Kidney (tissue), 14 donors: ENCODE data around the gene MMD2. TPM values are rescaled to one million over a fixed set of nuclear protein-coding genes. Genes with fewer than 3 reads are reported as not detected.

Experiments
- DNase-seq, 5 donors: peaks; one replicate each; pipeline ENCODE4 v3.0.0-alpha.2; 2013 to 2020
- FAIRE-seq: peaks from 2 replicates; lab custom pipeline; 2012; peaks lifted over from hg19 to GRCh38; lab: Jason Lieb, UNC
- H3K27ac ChIP-seq, 2 donors: one replicate each; pipeline ENCODE4 v1.7.0; 2013; ENCODE audit warnings: low read depth in 2 of 2, low read length in 2 of 2, inconsistent platforms in 1 of 2
- H3K27me3 ChIP-seq: one replicate; pipeline ENCODE4 v1.7.1; 2013; ENCODE audit warnings: low read length, inconsistent platforms; ENCODE audit not compliant: control insufficient read depth, insufficient read depth
- H3K36me3 ChIP-seq, 3 donors: one replicate each; pipeline versions ENCODE4 v1.7.0 to v1.7.1; 2013; ENCODE audit warnings: low read length in 3 of 3, control low read depth in 1 of 3, inconsistent platforms in 1 of 3; ENCODE audit not compliant: insufficient read depth in 3 of 3, control insufficient read depth in 2 of 3
- H3K4me1 ChIP-seq, 3 donors: one replicate each; pipeline versions ENCODE4 v1.7.0 to v1.7.1; 2013; ENCODE audit warnings: low read length in 3 of 3, inconsistent platforms in 1 of 3, low read depth in 1 of 3; ENCODE audit not compliant: control insufficient read depth in 2 of 3, insufficient read depth in 2 of 3
- H3K4me3 ChIP-seq, 3 donors: one replicate each; pipeline versions ENCODE4 v1.7.0 to v1.8.1; 2013; ENCODE audit warnings: low read length in 3 of 3, control low read depth in 1 of 3, inconsistent platforms in 1 of 3
- H3K9ac ChIP-seq, 3 donors: one replicate each; pipeline versions ENCODE4 v1.7.0 to v1.7.1; 2013; ENCODE audit warnings: low read length in 3 of 3, control low read depth in 1 of 3, inconsistent platforms in 1 of 3
- H3K9me3 ChIP-seq, 3 donors: one replicate each; pipeline versions ENCODE4 v1.7.0 to v1.7.1; 2013; ENCODE audit warnings: low read length in 3 of 3, control low read depth in 1 of 3, inconsistent platforms in 1 of 3; ENCODE audit not compliant: control insufficient read depth in 2 of 3, insufficient read depth in 1 of 3
- CTCF ChIP-seq: IDR thresholded peaks from 3 replicates; pipeline ENCODE4 v1.5.1; 2012; ENCODE audit warnings: mild to moderate bottlenecking, moderate library complexity, borderline replicate concordance; ENCODE audit not compliant: insufficient read depth; ENCODE audit errors: extremely low read depth
- intact Hi-C: fragments of 100-400 bp; cut with DNase I; formaldehyde crosslinking; loops from one replicate; pipeline ENCODE4 v1.11.1; 2022
- polyA plus RNA-seq: library from polyadenylated mRNA; stranded (reverse); fragments of 350-450 nt; fragmentation: Illumina TruSeq; extraction: RNeasy Lipid Tissue Mini Kit (QIAGEN cat#74804); gene quantifications from one replicate; pipeline ENCODE4 v1.2.3, GENCODE V29; 2014; ENCODE audit warnings: low read depth, low replicate concordance; ENCODE audit not compliant: insufficient read depth
- total RNA-seq: library from RNA; stranded (reverse); fragmentation: NEBNext Ultra II Directional; extraction: Animal tissue kit (Norgen Biotek cat#: 25700); gene quantifications from one replicate; pipeline ENCODE4 v1.2.1, GENCODE V29; 2021
- donor health status: control.
- donor health status: control.
- donor health status: control.
- donor health status: control.
- donor health status: control.
- donor health status: DM: yes; HTN: yes; CAD: no.
- donor health status: Normal renal cell carcinoma (clear cell type).

Gene MMD2
- total and polyA plus RNA-seq, 2 donors from 2014 or later, result not detected

- FAIRE-seq, result no peak
- no peak for TF ChIP-seq CTCF
These were observed 42.0 kb upstream of the MMD2 start for GRCh38 chr7:5001003-5001402.

GRCh38 chr7:4999369-4999950 is 40.5 kb upstream of the MMD2 start:
- H3K36me3 ChIP-seq, result peaks cover 0 to 9% (median 8%) of the 10 kb centered on the region in 3 donors
- no peaks in the 10 kb centered on the region for H3K27me3 ChIP-seq
- H3K4me3 ChIP-seq, result no peak overlapping the region
- intact Hi-C loops, result no loop called here
- DNase-seq (no peak), FAIRE-seq (no peak)
- H3K27ac ChIP-seq, result no peak overlapping the region
- no peak overlapping the region for H3K9ac ChIP-seq
- TF ChIP-seq CTCF, result no peak
- no peaks in the 10 kb centered on the region for H3K9me3 ChIP-seq
- no peaks in the 10 kb centered on the region for H3K4me1 ChIP-seq

More at GRCh38 chr7:5001003-5001402, 42.0 kb upstream of the MMD2 start:
- no peaks in the 10 kb centered on the region for H3K4me1 ChIP-seq
- no peak overlapping the region for H3K27ac ChIP-seq
- no peak overlapping the region for H3K4me3 ChIP-seq
- no peaks in the 10 kb centered on the region for H3K9me3 ChIP-seq
- H3K27me3 ChIP-seq, result no peaks in the 10 kb centered on the region
- H3K9ac ChIP-seq, result no peak overlapping the region
- peaks cover 0 to 4% (median 0%) of the 10 kb centered on the region in 3 donors for H3K36me3 ChIP-seq
- DNase-seq, result no peak
- intact Hi-C loops, result no loop called here

- peaks cover 0 to 11% (median 9%) of the 10 kb centered on the region in 3 donors for H3K36me3 ChIP-seq
- intact Hi-C loops, result no loop called here
- no peak for DNase-seq
- no peak for FAIRE-seq
- no peak overlapping the region for H3K27ac ChIP-seq
- H3K4me1 ChIP-seq, result no peaks in the 10 kb centered on the region
- H3K9ac ChIP-seq, result no peak overlapping the region
- TF ChIP-seq CTCF, result no peak
- no peaks in the 10 kb centered on the region for H3K9me3 ChIP-seq
- H3K27me3 ChIP-seq, result no peaks in the 10 kb centered on the region
- H3K4me3 ChIP-seq, result no peak overlapping the region
These were observed 39.9 kb upstream of the MMD2 start for GRCh38 chr7:4998910-4999309.

GRCh38 chr7:4998244-4998643 is 39.3 kb upstream of the MMD2 start:
- H3K36me3 ChIP-seq, result peaks cover 0 to 11% (median 9%) of the 10 kb centered on the region in 3 donors
- no peak overlapping the region for H3K27ac ChIP-seq
- FAIRE-seq (no peak), DNase-seq (no peak)
- TF ChIP-seq CTCF, result no peak
- H3K9me3 ChIP-seq, result no peaks in the 10 kb centered on the region
- intact Hi-C loops, result no loop called here
- H3K4me3 ChIP-seq, result no peak overlapping the region
- H3K4me1 ChIP-seq, result no peaks in the 10 kb centered on the region
- no peaks in the 10 kb centered on the region for H3K27me3 ChIP-seq
- no peak overlapping the region for H3K9ac ChIP-seq
